DMS114 treated with DMSO at 0.1 percent for 48 hours (cell line): Measurements from ENCODE around the gene MYO9B.

Experiments
- DNase-seq: peaks from one replicate; lab custom pipeline; 2025; ENCODE audit not compliant: unreplicated experiment; lab: John Stamatoyannopoulos, UW

MYO9B gene

DNA sequence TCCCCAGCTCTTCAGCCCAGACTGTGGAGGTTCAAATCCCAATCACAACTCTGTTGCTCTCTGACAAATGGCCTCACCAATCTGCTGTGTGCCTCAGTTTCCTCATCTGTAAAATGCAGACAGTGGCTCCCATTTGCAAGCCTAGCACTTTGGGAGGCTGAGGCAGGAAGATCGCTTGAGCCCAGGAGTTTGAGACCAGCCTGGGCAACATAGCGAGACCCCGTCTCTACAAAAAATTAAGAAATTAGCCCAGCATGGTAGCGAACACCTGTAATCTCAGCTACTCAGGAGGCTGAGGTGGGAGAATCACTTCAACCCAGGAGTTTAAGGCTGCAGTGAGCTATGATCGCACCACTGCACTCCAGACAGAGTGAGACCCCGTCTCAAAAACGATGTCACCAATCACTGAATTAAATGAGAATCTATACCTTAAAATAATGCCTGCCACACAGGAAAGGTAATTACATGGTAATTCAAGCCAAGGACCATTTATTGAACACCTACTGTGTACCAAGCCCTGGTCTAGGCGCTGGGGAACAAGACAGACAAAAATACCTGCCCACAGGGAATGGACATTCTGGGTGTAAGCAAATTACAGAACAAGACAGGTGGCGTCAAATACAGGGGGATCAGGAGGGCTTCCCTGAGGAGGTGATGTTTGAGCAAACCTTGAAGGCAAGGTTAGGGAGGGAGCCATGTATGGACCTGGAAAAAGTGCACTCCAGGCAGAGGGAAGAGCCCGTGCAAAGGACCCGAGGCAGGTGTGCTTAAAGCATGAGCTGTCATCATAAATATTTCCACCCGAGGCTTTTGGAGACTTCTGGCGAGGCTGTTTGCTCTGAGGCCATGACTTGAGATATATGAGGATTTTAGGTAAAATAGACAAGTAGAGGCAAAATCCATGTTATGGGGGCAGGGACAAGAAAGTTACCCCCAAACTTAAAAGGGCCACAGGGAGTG lies 162.4 kb downstream of the MYO9B start:
- DNase-seq = no peak

GRCh38 chr19:17240062-17240752 lies 164.6 kb downstream of the MYO9B start:
- DNase-seq = no peak

DNA sequence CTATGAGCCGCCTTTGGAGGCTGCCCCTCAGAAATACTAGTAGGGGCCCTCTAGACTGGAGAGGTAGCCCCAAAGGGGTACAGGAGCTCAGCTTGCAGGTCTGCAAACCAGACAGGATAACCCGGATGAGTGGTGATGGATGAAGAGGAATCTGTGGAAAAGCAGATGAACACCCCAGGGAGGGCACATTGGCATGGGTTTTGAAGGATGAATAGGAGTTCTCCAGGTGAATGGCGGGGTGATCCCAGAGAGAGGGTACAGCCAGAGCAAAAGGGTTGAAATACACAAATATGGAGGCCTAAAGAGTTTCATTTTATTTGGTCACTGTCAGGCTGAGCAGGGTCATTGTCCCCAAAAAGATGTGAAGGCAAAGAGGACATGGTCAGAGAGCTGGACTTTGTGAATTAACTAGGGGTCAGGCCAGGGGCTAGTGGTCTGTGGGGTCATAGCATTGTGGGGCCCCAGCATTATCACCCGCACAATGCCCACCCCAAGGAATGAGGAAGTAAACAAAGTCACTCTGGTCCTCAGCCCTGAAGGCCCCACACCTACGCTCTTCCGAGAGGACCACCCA lies 165.3 kb downstream of the MYO9B start:
- no peak for DNase-seq

- no peak for DNase-seq
Measured at GRCh38 chr19:17242431-17243208, 167.0 kb downstream of the MYO9B start.

DNA sequence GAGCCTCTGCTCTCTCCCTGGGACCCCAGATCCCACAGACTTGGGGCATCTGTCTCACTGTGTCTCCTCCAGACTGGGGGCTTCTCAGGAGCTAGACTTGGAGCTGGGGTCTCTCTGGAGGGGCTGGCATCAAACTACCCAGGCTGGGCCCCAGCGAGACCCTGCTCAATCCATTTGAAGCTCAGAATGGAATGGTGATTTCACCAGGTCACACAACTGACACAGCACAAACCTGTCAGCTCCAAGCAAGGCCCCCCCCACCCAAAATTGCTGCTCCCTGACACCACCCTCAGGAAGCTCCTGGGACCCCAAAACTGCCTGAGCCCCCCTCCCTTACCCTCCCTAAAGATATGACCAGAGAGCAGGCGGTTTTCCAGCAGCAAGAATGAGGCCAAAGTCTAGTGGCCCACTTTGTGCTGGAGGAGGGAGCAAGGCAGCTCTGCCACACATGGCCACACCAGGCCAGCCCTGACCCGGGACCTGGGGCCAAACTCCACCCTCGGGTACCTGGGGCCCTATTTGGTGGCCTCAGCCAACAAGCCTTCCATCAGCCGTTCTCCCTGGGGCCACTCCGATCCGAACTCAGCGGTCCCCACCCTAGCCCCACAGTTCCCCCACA lies 167.7 kb downstream of the MYO9B start:
- DNase-seq = no peak

- no peak for DNase-seq
Measured at GRCh38 chr19:17243830-17244617, 168.4 kb downstream of the MYO9B start.

DNA sequence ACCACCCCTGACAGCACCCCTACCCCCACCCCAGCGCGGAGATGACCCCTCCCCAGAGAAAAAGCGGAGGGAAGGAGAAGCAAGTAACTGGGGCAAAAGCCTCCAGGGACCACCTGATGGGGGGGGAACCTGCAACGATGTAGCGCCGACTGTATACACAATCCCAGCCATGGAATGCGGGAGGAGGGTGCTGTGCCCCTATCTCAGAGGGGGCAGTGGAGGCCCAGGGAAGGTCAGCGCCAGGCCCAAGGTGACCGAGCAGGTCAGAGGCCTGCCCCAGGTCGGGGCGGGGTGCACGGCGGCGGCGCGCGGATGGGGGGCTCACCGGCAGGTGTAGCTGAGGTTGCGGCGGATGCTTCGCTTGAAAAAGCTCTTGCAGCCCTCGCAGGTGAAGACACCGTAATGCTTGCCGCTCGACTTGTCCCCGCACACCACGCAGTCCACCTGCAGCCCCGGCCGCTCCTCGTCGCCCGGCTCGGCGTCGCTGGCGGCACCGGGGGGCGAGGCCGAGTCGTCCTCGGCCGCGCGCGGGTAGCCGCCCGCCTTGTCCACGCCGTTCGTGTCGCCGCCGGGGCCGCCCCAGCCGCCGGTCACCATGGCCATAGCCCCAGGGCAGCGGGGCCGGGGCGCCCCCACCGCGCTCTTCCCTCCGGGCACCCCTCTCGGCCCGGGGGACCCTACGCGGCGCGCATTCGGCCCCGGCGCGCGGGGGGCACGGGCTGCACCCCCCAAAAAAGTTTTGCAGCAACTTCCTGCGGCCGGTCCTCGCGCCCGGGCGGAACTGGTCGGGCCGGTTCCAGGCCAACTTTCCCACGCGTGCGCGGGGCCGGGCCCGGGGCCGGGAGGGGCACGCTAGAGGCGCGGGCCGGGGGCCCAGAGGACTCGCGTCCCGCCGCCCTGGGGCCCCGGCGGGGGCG lies 169.3 kb downstream of the MYO9B start:
- DNase-seq = no peak

DNA sequence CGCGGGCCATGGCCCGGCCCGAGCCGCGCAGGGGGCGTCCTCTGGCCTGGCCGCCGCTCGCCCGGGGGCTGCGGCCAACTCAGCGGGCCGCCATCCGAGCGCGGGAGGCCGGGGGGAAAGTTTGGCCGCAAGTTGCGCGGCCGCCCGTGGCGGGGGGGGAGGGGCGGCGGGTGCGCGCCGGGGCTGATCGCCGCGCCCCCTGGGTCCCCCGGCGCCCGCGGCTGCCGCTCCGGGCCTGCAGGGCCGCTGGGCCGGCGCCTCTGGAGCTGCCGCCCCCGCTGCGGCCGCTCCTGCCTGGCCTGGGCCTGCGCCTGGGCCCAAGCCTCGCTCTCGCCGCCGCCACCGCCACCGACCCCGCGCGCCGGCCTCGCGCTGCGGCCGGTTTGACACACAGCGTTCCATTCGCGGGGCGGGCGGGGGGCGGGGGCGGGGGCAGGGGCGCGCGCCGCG lies 170.0 kb downstream of the MYO9B start, which contains the start of gene NR2F6:
TSS of gene NR2F6 (minus strand) at position 385 of the 450 bp plus-strand sequence. CDS start 699 bp downstream, outside the sequence.
- no peak for DNase-seq

GRCh38 chr19:17246681-17247425 lies 171.3 kb downstream of the MYO9B start:
- DNase-seq = no peak

- no peak for DNase-seq
Measured at GRCh38 chr19:17248011-17248776, 172.6 kb downstream of the MYO9B start.

DNA sequence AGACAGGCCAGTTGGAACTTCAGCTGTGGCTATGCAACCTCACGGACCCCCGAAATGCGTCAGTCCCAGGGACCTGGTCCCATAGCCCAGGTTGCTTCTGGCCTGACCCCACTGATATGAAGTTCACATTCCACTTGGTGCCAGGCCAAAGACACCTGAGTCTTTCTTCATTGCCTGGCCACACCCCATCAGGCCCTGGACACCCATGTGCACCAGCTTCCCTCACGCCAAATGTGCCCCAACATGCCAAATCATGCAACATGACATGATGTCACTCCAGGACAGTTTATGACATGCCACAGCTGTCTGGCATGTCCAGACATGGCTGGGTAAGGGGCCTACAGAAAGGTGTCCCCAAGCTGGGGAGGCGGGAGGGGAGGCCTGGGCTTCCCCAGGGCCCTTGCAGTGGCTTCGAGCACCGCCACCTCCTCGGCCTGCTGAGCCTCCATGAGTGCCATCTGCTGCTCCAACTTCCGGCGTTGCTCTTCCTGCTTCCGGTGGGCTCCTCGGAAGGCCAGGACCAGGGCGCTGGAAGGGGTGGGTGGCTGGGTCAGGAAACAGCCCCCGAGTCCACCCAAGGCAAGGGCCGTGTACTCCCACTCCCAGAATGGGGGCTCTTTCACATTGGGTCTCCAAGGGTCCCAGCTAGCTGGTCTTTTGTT lies 174.4 kb downstream of the MYO9B start:
- no peak for DNase-seq

GRCh38 chr19:17254636-17255035 lies 179.1 kb downstream of the MYO9B start:
- no peak for DNase-seq

- no peak for DNase-seq
Measured at GRCh38 chr19:17255150-17255621, 179.6 kb downstream of the MYO9B start.

- no peak for DNase-seq
Measured at GRCh38 chr19:17256130-17256529, 180.6 kb downstream of the MYO9B start.

DNA sequence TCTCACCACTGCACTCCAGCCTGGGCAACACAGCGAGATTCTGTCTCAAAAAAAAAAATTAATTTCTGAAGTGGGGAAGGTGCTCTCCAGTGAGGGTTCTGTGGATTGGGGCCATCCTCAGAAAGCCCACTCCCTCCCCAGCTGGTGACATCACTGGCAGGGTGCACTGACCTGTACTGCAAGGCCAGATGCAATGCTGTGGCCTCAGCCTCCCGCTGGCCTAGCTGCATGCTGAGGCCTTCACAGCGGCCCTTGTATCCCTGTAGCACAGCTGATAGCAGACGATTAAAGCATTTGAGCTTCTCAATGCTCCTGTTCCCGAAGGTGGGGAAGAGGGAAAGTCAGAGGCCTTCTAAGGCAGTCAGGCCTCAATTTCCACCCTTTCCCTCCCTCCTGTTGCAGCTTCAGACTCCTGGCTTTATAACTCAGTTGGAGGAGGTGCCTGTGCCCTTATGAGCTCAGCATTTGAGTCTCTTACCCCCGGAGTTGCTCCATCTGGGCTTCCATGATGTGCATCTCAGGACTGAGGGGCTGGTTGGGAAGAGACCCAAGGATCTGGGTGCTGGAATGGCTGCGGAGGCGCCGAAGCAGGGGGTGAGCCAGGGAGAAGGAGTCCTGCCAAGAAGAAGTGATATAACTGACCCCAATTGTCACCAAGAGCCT lies 183.7 kb downstream of the MYO9B start:
- DNase-seq = no peak

- DNase-seq = no peak
Measured at GRCh38 chr19:17259934-17260333, 184.4 kb downstream of the MYO9B start.
